ENCODE data around the gene LIN7B. TPM values are rescaled to one million over a fixed set of nuclear protein-coding genes. Genes with fewer than 3 reads are reported as not detected.
"Not testable (repeated sequence)": the region's sequence is repeated elsewhere in the genome, so short reads cannot be mapped to it uniquely, and the experiment has no call there.

LIN7B gene
- total RNA-seq, 8 experiments from 2014 or later = 2.0 to 65.1 (median 24.4) TPM

GRCh38 chr19:49145573-49146407, 31.6 kb downstream of the LIN7B start:
- in situ Hi-C loops (cut with MboI; ENCODE audit: low pct_unique_long_range_greater_than_20kb in 2 of 9, low sequenced_read_pairs in 9 of 9, unreplicated experiment in 9 of 9) = no loop called here
- no peak overlapping the region for H3K27ac ChIP-seq
- H3K4me3 ChIP-seq = peak overlapping the region in 2 of 5 donors; percentile 3 to 20
- ATAC-seq (replicated peaks in 6 of 8) = peak; percentile 3 to 32 (median 22)
- H3K4me1 ChIP-seq (replicated peaks in 1 of 2) = peaks cover 10 to 18% of the 10 kb centered on the region in 2 donors
- 0 to 100% (median 75%) methylated on average over 1 to 4 of the region's 30 CpGs; no CpG with 5 or more reads in 3 of the 10 experiments for WGBS, 10 experiments

GRCh38 chr19:49146408-49146770, 32.2 kb downstream of the LIN7B start:
- H3K4me3 ChIP-seq = peak overlapping the region in 2 of 5 donors; percentile 3 to 20
- 0 to 40% (median 13%) methylated on average over 1 to 4 of the region's 7 CpGs; no CpG with 5 or more reads in 6 of the 10 experiments for WGBS, 10 experiments
- H3K4me1 ChIP-seq (replicated peaks in 1 of 2) = peaks cover 14 to 23% of the 10 kb centered on the region in 2 donors
- peak in 4 of 8 experiments; percentile 0 to 1 (median 0) for ATAC-seq (replicated peaks in 6 of 8)
- in situ Hi-C loops (cut with MboI; ENCODE audit: low pct_unique_long_range_greater_than_20kb in 2 of 9, low sequenced_read_pairs in 9 of 9, unreplicated experiment in 9 of 9); H3K27ac ChIP-seq: not testable (repeated sequence)

- Histone ChIP-seq H3K27ac (peak overlapping the region in 1 of 2 donors; percentile 72), H3K4me3 (peak overlapping the region in 1 of 5 donors; percentile 67), H3K4me1 (replicated peaks in 1 of 2) (peaks cover 11 to 18% of the 10 kb centered on the region in 2 donors)
- ATAC-seq (replicated peaks in 6 of 8) = no peak
- WGBS, 10 experiments = 20 to 100% (median 87%) methylated on average over 1 to 7 of the region's 11 CpGs; no CpG with 5 or more reads in 3 of the 10 experiments
- in situ Hi-C loops (cut with MboI; ENCODE audit: low pct_unique_long_range_greater_than_20kb in 2 of 9, low sequenced_read_pairs in 9 of 9, unreplicated experiment in 9 of 9) = no loop called here
These were observed 34.0 kb downstream of the LIN7B start for GRCh38 chr19:49148044-49148682.

GRCh38 chr19:49148784-49149651, 34.8 kb downstream of the LIN7B start:
- ATAC-seq (replicated peaks in 6 of 8) = peak; percentile 43 to 69 (median 48)
- 0 to 20% (median 0%) methylated on average over 1 to 12 of the region's 49 CpGs; no CpG with 5 or more reads in 5 of the 10 experiments for WGBS, 10 experiments
- Histone ChIP-seq H3K4me1 (replicated peaks in 1 of 2) (peaks cover 11 to 17% of the 10 kb centered on the region in 2 donors), H3K27ac (peak overlapping the region; percentile 84 to 85), H3K4me3 (peak overlapping the region; percentile 50 to 67 (median 63))
- in situ Hi-C loops (cut with MboI; ENCODE audit: low pct_unique_long_range_greater_than_20kb in 2 of 9, low sequenced_read_pairs in 9 of 9, unreplicated experiment in 9 of 9) = no loop called here

- in situ Hi-C loops (cut with MboI; ENCODE audit: low pct_unique_long_range_greater_than_20kb in 2 of 9, low sequenced_read_pairs in 9 of 9, unreplicated experiment in 9 of 9) = no loop called here
- H3K4me1 ChIP-seq (replicated peaks in 1 of 2) = peaks cover 13 to 22% of the 10 kb centered on the region in 2 donors
- WGBS, 10 experiments = no CpG with 5 or more reads among the region's 23 CpGs
- peak overlapping the region; percentile 84 to 85 for H3K27ac ChIP-seq
- peak; percentile 12 to 63 (median 28) for ATAC-seq (replicated peaks in 6 of 8)
- peak overlapping the region; percentile 50 to 67 (median 63) for H3K4me3 ChIP-seq
These were observed 35.5 kb downstream of the LIN7B start for GRCh38 chr19:49149652-49150105.

GRCh38 chr19:49150106-49150943, 36.2 kb downstream of the LIN7B start:
- Histone ChIP-seq H3K27ac (peak overlapping the region; percentile 84 to 85), H3K4me1 (replicated peaks in 1 of 2) (peaks cover 19 to 27% of the 10 kb centered on the region in 2 donors), H3K4me3 (peak overlapping the region; percentile 50 to 67 (median 63))
- ATAC-seq (replicated peaks in 6 of 8) = peak; percentile 65 to 79 (median 71)
- 0 to 3% methylated on average over 1 to 20 of the region's 75 CpGs; no CpG with 5 or more reads in 8 of the 10 experiments for WGBS, 10 experiments
- in situ Hi-C loops (cut with MboI; ENCODE audit: low pct_unique_long_range_greater_than_20kb in 2 of 9, low sequenced_read_pairs in 9 of 9, unreplicated experiment in 9 of 9) = no loop called here

GRCh38 chr19:49150944-49151243, 36.7 kb downstream of the LIN7B start:
- H3K4me3 ChIP-seq = peak overlapping the region; percentile 50 to 67 (median 63)
- in situ Hi-C loops (cut with MboI; ENCODE audit: low pct_unique_long_range_greater_than_20kb in 2 of 9, low sequenced_read_pairs in 9 of 9, unreplicated experiment in 9 of 9) = no loop called here
- WGBS, 10 experiments = no CpG with 5 or more reads among the region's 16 CpGs
- no peak for ATAC-seq (replicated peaks in 6 of 8)
- H3K4me1 ChIP-seq (replicated peaks in 1 of 2) = peaks cover 22 to 28% of the 10 kb centered on the region in 2 donors
- peak overlapping the region; percentile 84 to 85 for H3K27ac ChIP-seq

GRCh38 chr19:49151267-49152118, 37.3 kb downstream of the LIN7B start:
- peak overlapping the region; percentile 3 to 67 (median 57) for H3K4me3 ChIP-seq
- in situ Hi-C loops (cut with MboI; ENCODE audit: low pct_unique_long_range_greater_than_20kb in 2 of 9, low sequenced_read_pairs in 9 of 9, unreplicated experiment in 9 of 9) = no loop called here
- WGBS, 10 experiments = 0 to 80% (median 9%) methylated on average over 1 to 8 of the region's 45 CpGs; no CpG with 5 or more reads in 2 of the 10 experiments
- peak overlapping the region; percentile 84 to 85 for H3K27ac ChIP-seq
- H3K4me1 ChIP-seq (replicated peaks in 1 of 2) = peaks cover 25 to 32% of the 10 kb centered on the region in 2 donors
- ATAC-seq (replicated peaks in 6 of 8) = peak in 6 of 8 experiments; percentile 2 to 25 (median 14)

- Histone ChIP-seq H3K4me1 (replicated peaks in 1 of 2) (peaks cover 25 to 32% of the 10 kb centered on the region in 2 donors), H3K4me3 (peak overlapping the region in 3 of 5 donors; percentile 3 to 67 (median 65)), H3K27ac (no peak overlapping the region)
- in situ Hi-C loops (cut with MboI; ENCODE audit: low pct_unique_long_range_greater_than_20kb in 2 of 9, low sequenced_read_pairs in 9 of 9, unreplicated experiment in 9 of 9) = no loop called here
- ATAC-seq (replicated peaks in 6 of 8) = no peak
- WGBS, 10 experiments = 60 to 82% methylated on average over 1 to 2 of the region's 10 CpGs; no CpG with 5 or more reads in 8 of the 10 experiments
These were observed 38.0 kb downstream of the LIN7B start for GRCh38 chr19:49152119-49152550.

GRCh38 chr19:49153167-49153809, 39.1 kb downstream of the LIN7B start:
- no peak overlapping the region for H3K27ac ChIP-seq
- no peak for ATAC-seq (replicated peaks in 6 of 8)
- H3K4me1 ChIP-seq (replicated peaks in 1 of 2) = peaks cover 25 to 32% of the 10 kb centered on the region in 2 donors
- H3K4me3 ChIP-seq = peak overlapping the region in 1 of 5 donors; percentile 1
- 69 to 100% (median 89%) methylated on average over 3 to 8 of the region's 10 CpGs; no CpG with 5 or more reads in 2 of the 10 experiments for WGBS, 10 experiments
- in situ Hi-C loops (cut with MboI; ENCODE audit: low pct_unique_long_range_greater_than_20kb in 2 of 9, low sequenced_read_pairs in 9 of 9, unreplicated experiment in 9 of 9) = no loop called here

- WGBS, 10 experiments = 90 to 100% (median 95%) methylated on average over 2 to 5 of the region's 6 CpGs; no CpG with 5 or more reads in 5 of the 10 experiments
- H3K4me1 ChIP-seq (replicated peaks in 1 of 2) = peaks cover 30 to 35% of the 10 kb centered on the region in 2 donors
- H3K4me3 ChIP-seq = no peak overlapping the region
- H3K27ac ChIP-seq = no peak overlapping the region
- ATAC-seq (replicated peaks in 6 of 8) = no peak
- in situ Hi-C loops (cut with MboI; ENCODE audit: low pct_unique_long_range_greater_than_20kb in 2 of 9, low sequenced_read_pairs in 9 of 9, unreplicated experiment in 9 of 9) = no loop called here
These were observed 40.1 kb downstream of the LIN7B start for GRCh38 chr19:49154279-49154678.

Measured in motor neuron (in vitro differentiated cells).